Skeletal muscle cell (primary cell): ENCODE data around the gene PCGF2.
A peak's percentile ranks its signal among the peaks of the same experiment; 100 is the strongest.
"Not testable (repeated sequence)": the region's sequence is repeated elsewhere in the genome, so short reads cannot be mapped to it uniquely, and the experiment has no call there.

ENCODE experiments used
- DNase-seq: peaks from one replicate; pipeline ENCODE4 v3.0.0-alpha.2; 2010; ENCODE audit warnings: low read depth
- H3K4me3 ChIP-seq: 2 replicates; pipeline ENCODE4 v1.5.1; 2011; ENCODE audit warnings: low read depth, mild to moderate bottlenecking, control low read depth, low read length, moderate library complexity

The PCGF2 gene

GRCh38 chr17:38748149-38748891 is at the start of gene PCGF2:
TSS of gene PCGF2 (minus strand) at chr17:38748336. CDS start at chr17:38740402, 7,934 bp downstream.
- DNase-seq = peak; percentile 52
- peak within 1 kb of the TSS; percentile 65 for H3K4me3 ChIP-seq

GRCh38 chr17:38797828-38798227 is 49.7 kb upstream of the PCGF2 start:
- H3K4me3 ChIP-seq = peak overlapping the region; percentile 75
- DNase-seq = no peak

- peak overlapping the region; percentile 75 for H3K4me3 ChIP-seq
- peak; percentile 25 for DNase-seq
Measured at GRCh38 chr17:38797158-38797490, 49.0 kb upstream of the PCGF2 start.

GRCh38 chr17:38796451-38797157 is 48.5 kb upstream of the PCGF2 start:
- H3K4me3 ChIP-seq = no peak overlapping the region
- DNase-seq = no peak

- no peak for DNase-seq
- no peak overlapping the region for H3K4me3 ChIP-seq
Measured at GRCh38 chr17:38794221-38794620, 46.1 kb upstream of the PCGF2 start.

- H3K4me3 ChIP-seq = no peak overlapping the region
- no peak for DNase-seq
Measured at GRCh38 chr17:38791162-38791561, 43.0 kb upstream of the PCGF2 start.

- H3K4me3 ChIP-seq = not testable (repeated sequence)
Measured at GRCh38 chr17:38790148-38790707, 42.1 kb upstream of the PCGF2 start.

GRCh38 chr17:38789185-38789584 is 41.0 kb upstream of the PCGF2 start:
- DNase-seq = no peak
- no peak overlapping the region for H3K4me3 ChIP-seq

More at GRCh38 chr17:38790148-38790707, 42.1 kb upstream of the PCGF2 start:
- DNase-seq = not testable (repeated sequence)

- H3K4me3 ChIP-seq, DNase-seq: not testable (repeated sequence)
Measured at GRCh38 chr17:38787999-38788398, 39.9 kb upstream of the PCGF2 start.

GRCh38 chr17:38786372-38786771 is 38.2 kb upstream of the PCGF2 start:
- no peak overlapping the region for H3K4me3 ChIP-seq
- DNase-seq = no peak

GRCh38 chr17:38783227-38783626 is 35.1 kb upstream of the PCGF2 start:
- H3K4me3 ChIP-seq = no peak overlapping the region
- DNase-seq = no peak

GRCh38 chr17:38779965-38780752 is 32.0 kb upstream of the PCGF2 start:
- H3K4me3 ChIP-seq = no peak overlapping the region
- no peak for DNase-seq

GRCh38 chr17:38777641-38778250 is 29.6 kb upstream of the PCGF2 start:
- no peak overlapping the region for H3K4me3 ChIP-seq
- DNase-seq = no peak

- DNase-seq = no peak
Measured at GRCh38 chr17:38773258-38773657, 25.1 kb upstream of the PCGF2 start.

GRCh38 chr17:38768417-38768816 is 20.3 kb upstream of the PCGF2 start:
- no peak for DNase-seq
- H3K4me3 ChIP-seq = no peak overlapping the region

More at GRCh38 chr17:38773258-38773657, 25.1 kb upstream of the PCGF2 start:
- no peak overlapping the region for H3K4me3 ChIP-seq

- H3K4me3 ChIP-seq = no peak overlapping the region
- no peak for DNase-seq
Measured at GRCh38 chr17:38766341-38766740, 18.2 kb upstream of the PCGF2 start.

- no peak for DNase-seq
Measured at GRCh38 chr17:38762231-38762630, 14.1 kb upstream of the PCGF2 start.

GRCh38 chr17:38761612-38762011 is 13.5 kb upstream of the PCGF2 start:
- H3K4me3 ChIP-seq = no peak overlapping the region
- no peak for DNase-seq

More at GRCh38 chr17:38762231-38762630, 14.1 kb upstream of the PCGF2 start:
- H3K4me3 ChIP-seq = no peak overlapping the region

GRCh38 chr17:38753071-38753506 is 5.0 kb upstream of the PCGF2 start:
- H3K4me3 ChIP-seq = peak overlapping the region; percentile 97
- no peak for DNase-seq
